OCI-LY7 (cell line): ENCODE measurements around the gene CREB1. TPM values are rescaled to one million over a fixed set of nuclear protein-coding genes. Genes with fewer than 3 reads are reported as not detected.

Experiments used
- BruUV-seq: library from RNA; stranded (reverse); fragments of 400-500 nt; replicated peaks from 2 replicates; lab custom pipeline; 2021; lab: Mats Ljungman, UMichigan
- CTCF ChIA-PET: fragments of 300-600 bp; sonication (Branson Sonifier 250); formaldehyde crosslinking; loops from one replicate; lab custom pipeline; 2022; ENCODE audit warnings: antibody characterized with exemption; ENCODE audit not compliant: unreplicated experiment; lab: Charles Lee
- POLR2A ChIA-PET: fragments of 300-600 bp; sonication (Branson Sonifier 250); formaldehyde crosslinking; loops from one replicate; lab custom pipeline; 2022; ENCODE audit warnings: antibody characterized with exemption; lab: Charles Lee
- DNase-seq: peaks from one replicate; pipeline ENCODE4 v3.0.0-alpha.2; 2015; ENCODE audit warnings: low spot score
- H2AFZ ChIP-seq: fragments of 200-600 bp; sonication (generic), shearing (Covaris generic); 2 replicates; pipeline ENCODE4 v1.6.1; 2014; ENCODE audit warnings: mild to moderate bottlenecking, antibody characterized with exemption, low read length, moderate library complexity
- H3K27ac ChIP-seq: fragments of 200-600 bp; sonication (generic); 2 replicates; pipeline ENCODE4 v1.5.1; 2014; ENCODE audit warnings: mixed run types, low read depth, mild to moderate bottlenecking, moderate library complexity, low read length, inconsistent platforms; ENCODE audit not compliant: poor library complexity, severe bottlenecking
- H3K36me3 ChIP-seq: fragments of 200-600 bp; sonication (generic); 2 replicates; pipeline ENCODE4 v1.6.1; 2014; ENCODE audit warnings: mild to moderate bottlenecking, antibody characterized with exemption, low read length, moderate library complexity, mixed read lengths; ENCODE audit not compliant: insufficient read depth
- H3K4me1 ChIP-seq: fragments of 200-600 bp; sonication (generic); 2 replicates; pipeline ENCODE4 v1.5.1; 2014; ENCODE audit warnings: mild to moderate bottlenecking, low read length; ENCODE audit not compliant: insufficient read depth, poor library complexity, severe bottlenecking
- H3K4me2 ChIP-seq: fragments of 200-600 bp; sonication (generic); 2 replicates; pipeline ENCODE4 v1.6.1; 2014; ENCODE audit warnings: mild to moderate bottlenecking, low read length
- H3K4me3 ChIP-seq: fragments of 200-600 bp; sonication (generic); 2 replicates; pipeline ENCODE4 v1.5.1; 2014; ENCODE audit warnings: mild to moderate bottlenecking, low read depth, low read length; ENCODE audit not compliant: poor library complexity, severe bottlenecking
- H3K79me2 ChIP-seq: fragments of 200-600 bp; sonication (generic); 2 replicates; pipeline ENCODE4 v1.6.1; 2016; ENCODE audit warnings: low read depth, mild to moderate bottlenecking, low read length, moderate library complexity, mixed read lengths; ENCODE audit not compliant: insufficient read depth
- H3K9me2 ChIP-seq: fragments of 200-600 bp; sonication (generic); 2 replicates; pipeline ENCODE4 v1.6.1; 2016; ENCODE audit warnings: mild to moderate bottlenecking, low read length, mixed read lengths; ENCODE audit not compliant: insufficient read depth
- H3K9me3 ChIP-seq: fragments of 200-600 bp; sonication (generic); 2 replicates; pipeline ENCODE4 v1.6.1; 2014; ENCODE audit warnings: mild to moderate bottlenecking, mixed run types, low read length, mixed read lengths
- H4K20me1 ChIP-seq: fragments of 200-600 bp; sonication (generic); 2 replicates; pipeline ENCODE4 v1.6.1; 2014; ENCODE audit warnings: mild to moderate bottlenecking, antibody characterized with exemption, low read length, moderate library complexity, mixed read lengths; ENCODE audit not compliant: insufficient read depth
- EZH2phosphoT487 ChIP-seq: fragments of 200-600 bp; sonication (generic); IDR thresholded peaks from 2 replicates; pipeline ENCODE4 v1.6.1; 2018; ENCODE audit warnings: low read depth, borderline replicate concordance, mild to moderate bottlenecking, mixed run types, antibody characterized with exemption, low read length, moderate library complexity, mixed read lengths
- intact Hi-C: fragments of 100-400 bp; cut with micrococcal nuclease; formaldehyde crosslinking; loops from one replicate; pipeline ENCODE4 v1.10.0; 2022; ENCODE audit not compliant: unreplicated experiment
- total RNA-seq, 2 experiments: library from RNA; depleted of rRNA in 1 of 2; stranded (reverse); fragments of >200 nt in 1 of 2; shearing (Covaris generic) in 1 of 2; gene quantifications; 2 replicates each; pipeline ENCODE4 v1.2.3, GENCODE V29; 2014 to 2022
- TF ChIP-seq, protein P1 (sequence below): fragments of 200-600 bp; sonication (generic); conservative IDR thresholded peaks from 2 replicates; pipeline ENCODE4 v1.5.1; 2014; ENCODE audit warnings: mild to moderate bottlenecking, antibody characterized with exemption, low read length, moderate library complexity, mixed read lengths

The CREB1 gene
- total RNA-seq, 2 experiments from 2014 or later, result 54.3 to 84.9 TPM

DNA sequence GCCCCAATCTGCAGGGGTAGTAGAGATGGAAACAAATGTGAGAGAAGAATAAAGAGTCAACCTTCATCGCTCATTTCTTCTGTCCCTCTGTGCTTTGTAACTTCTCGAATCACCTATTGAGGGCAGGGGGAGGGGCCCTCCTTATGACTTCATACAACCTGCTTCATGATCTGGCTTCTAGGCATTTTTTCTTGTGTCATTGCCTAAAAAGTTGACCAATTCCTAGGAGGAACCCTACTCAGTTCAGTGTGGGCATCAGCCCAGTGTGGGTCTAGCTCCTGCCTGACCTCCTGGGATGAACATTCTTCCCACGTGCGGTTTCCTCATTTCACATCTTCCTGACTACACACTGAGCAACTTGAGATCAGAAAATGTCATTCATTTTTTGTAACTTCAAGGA lies 46.3 kb upstream of the CREB1 start:
- ChIA-PET CTCF (no interaction called here), POLR2A (interaction anchor here (0.7 kb wide), 1 partner anchor 38 kb away, joined by 5 read pairs; no protein-coding TSS in a partner anchor)
- TF ChIP-seq, protein P1, sequence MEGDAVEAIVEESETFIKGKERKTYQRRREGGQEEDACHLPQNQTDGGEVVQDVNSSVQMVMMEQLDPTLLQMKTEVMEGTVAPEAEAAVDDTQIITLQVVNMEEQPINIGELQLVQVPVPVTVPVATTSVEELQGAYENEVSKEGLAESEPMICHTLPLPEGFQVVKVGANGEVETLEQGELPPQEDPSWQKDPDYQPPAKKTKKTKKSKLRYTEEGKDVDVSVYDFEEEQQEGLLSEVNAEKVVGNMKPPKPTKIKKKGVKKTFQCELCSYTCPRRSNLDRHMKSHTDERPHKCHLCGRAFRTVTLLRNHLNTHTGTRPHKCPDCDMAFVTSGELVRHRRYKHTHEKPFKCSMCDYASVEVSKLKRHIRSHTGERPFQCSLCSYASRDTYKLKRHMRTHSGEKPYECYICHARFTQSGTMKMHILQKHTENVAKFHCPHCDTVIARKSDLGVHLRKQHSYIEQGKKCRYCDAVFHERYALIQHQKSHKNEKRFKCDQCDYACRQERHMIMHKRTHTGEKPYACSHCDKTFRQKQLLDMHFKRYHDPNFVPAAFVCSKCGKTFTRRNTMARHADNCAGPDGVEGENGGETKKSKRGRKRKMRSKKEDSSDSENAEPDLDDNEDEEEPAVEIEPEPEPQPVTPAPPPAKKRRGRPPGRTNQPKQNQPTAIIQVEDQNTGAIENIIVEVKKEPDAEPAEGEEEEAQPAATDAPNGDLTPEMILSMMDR, result no peak
- TF ChIP-seq EZH2phosphoT487, result no peak
- Histone ChIP-seq H2AFZ (no peak overlapping the region), H3K9me2 (no peaks in the 10 kb centered on the region), H3K4me3 (no peak overlapping the region), H3K36me3 (no peaks in the 10 kb centered on the region), H3K79me2 (no peaks in the 10 kb centered on the region), H3K4me1 (no peaks in the 10 kb centered on the region), H3K4me2 (no peak overlapping the region), H3K27ac (no peak overlapping the region), H4K20me1 (no peaks in the 10 kb centered on the region), H3K9me3 (no peaks in the 10 kb centered on the region)
- no TSS peak for BruUV-seq
- intact Hi-C loops, result no loop called here
- DNase-seq, result no peak

DNA sequence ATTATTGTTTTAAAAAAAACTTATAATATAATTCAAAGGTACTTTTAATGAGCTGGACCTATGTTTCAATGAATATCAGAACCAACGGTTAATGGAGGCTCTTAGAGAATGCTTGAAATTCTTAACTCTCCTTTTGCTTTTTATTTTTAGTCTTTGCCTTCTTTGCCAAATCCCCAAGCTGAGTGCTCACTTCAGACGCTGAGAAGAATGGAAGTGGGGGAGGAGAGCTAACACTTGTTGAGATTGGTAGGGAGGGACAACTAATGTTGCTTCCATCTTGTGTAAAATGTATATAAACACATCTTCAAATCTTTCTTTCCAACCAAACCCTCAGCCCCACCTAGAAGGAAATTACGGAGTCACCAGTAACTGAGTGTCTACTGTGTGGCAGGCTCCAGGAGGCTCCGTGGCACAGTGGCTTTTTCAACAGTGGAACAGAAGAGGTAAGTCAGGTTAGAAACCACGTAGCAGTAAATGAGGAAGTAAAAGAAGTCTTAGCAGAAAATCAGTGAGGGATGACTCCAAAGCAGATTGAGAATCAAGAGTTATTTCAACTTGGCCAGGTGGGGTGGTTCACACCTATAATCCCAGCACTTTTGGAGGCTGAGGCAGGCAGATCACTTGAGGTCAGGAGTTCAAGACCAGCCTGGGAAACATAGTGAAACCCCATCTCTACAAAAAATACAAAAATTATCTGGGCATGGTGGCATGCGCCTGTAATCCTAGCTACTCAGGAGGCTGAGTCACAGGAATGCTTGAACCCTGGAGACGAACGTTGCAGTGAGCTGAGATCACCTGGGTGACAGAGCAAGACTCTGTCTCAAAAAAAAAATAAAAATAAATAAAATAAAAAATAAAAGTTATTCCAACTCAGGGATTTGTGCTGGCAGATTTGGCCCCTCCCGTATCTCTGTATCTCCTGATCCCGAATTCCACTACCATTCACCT lies 45.0 kb upstream of the CREB1 start:
- ChIA-PET CTCF (no interaction called here), POLR2A (interaction anchor here (0.5 kb wide), 2 partner anchors 739 to 1786 kb away, joined by 3 to 5 read pairs; no protein-coding TSS in a partner anchor)
- Histone ChIP-seq H3K9me2 (no peaks in the 10 kb centered on the region), H4K20me1 (no peaks in the 10 kb centered on the region), H3K4me3 (no peak overlapping the region), H3K79me2 (no peaks in the 10 kb centered on the region), H3K36me3 (no peaks in the 10 kb centered on the region), H2AFZ (no peak overlapping the region), H3K27ac (no peak overlapping the region), H3K4me1 (no peaks in the 10 kb centered on the region), H3K4me2 (no peak overlapping the region), H3K9me3 (no peaks in the 10 kb centered on the region)
- intact Hi-C loops, result no loop called here
- BruUV-seq, result no TSS peak
- no peak for TF ChIP-seq EZH2phosphoT487
- TF ChIP-seq, protein P1, result no peak
- DNase-seq, result peak; percentile 34
